Limb (tissue), 2 donors: ENCODE data around the gene MS4A7.

ENCODE experiments used
- DNase-seq, 2 donors: peaks; one replicate each; pipeline ENCODE4 v3.0.0-alpha.2; 2016; ENCODE audit errors: extremely low spot score in 2 of 2

The MS4A7 gene

GRCh38 chr11:60370811-60371298 is 7.5 kb upstream of the MS4A7 start:
- no peak for DNase-seq

- no peak for DNase-seq
Observed at GRCh38 chr11:60371386-60371785, 6.9 kb upstream of the MS4A7 start.

- DNase-seq = no peak
Observed at GRCh38 chr11:60371854-60372253, 6.5 kb upstream of the MS4A7 start.

- no peak for DNase-seq
Observed at GRCh38 chr11:60372767-60373166, 5.6 kb upstream of the MS4A7 start.

- no peak for DNase-seq
Observed at GRCh38 chr11:60375316-60375715, 3.0 kb upstream of the MS4A7 start.

GRCh38 chr11:60376601-60377000 is 1.7 kb upstream of the MS4A7 start:
- no peak for DNase-seq

- DNase-seq = no peak
Observed at GRCh38 chr11:60377401-60378136, 763 bp upstream of the MS4A7 start.

GRCh38 chr11:60389279-60389910 is 11.1 kb downstream of the MS4A7 start:
- DNase-seq = no peak

- no peak for DNase-seq
Observed at GRCh38 chr11:60390419-60390818, 12.1 kb downstream of the MS4A7 start.

- no peak for DNase-seq
Observed at GRCh38 chr11:60392361-60392760, 14.0 kb downstream of the MS4A7 start.

- DNase-seq = no peak
Observed at GRCh38 chr11:60393016-60393415, 14.7 kb downstream of the MS4A7 start.

- no peak for DNase-seq
Observed at GRCh38 chr11:60394666-60395380, 16.5 kb downstream of the MS4A7 start.

- DNase-seq = no peak
Observed at GRCh38 chr11:60396382-60396781, 18.1 kb downstream of the MS4A7 start, which contains the start of gene MS4A14. MS4A14 (plus strand) TSS chr11:60396459; CDS start chr11:60396579, 120 bp downstream.

- no peak for DNase-seq
Observed at GRCh38 chr11:60396799-60397198, 18.5 kb downstream of the MS4A7 start.

- no peak for DNase-seq
Observed at GRCh38 chr11:60420015-60420414, 41.7 kb downstream of the MS4A7 start.

- DNase-seq = no peak
Observed at GRCh38 chr11:60422609-60423008, 44.3 kb downstream of the MS4A7 start.

- no peak for DNase-seq
Observed at GRCh38 chr11:60428517-60428916, 50.2 kb downstream of the MS4A7 start.

- no peak for DNase-seq
Observed at GRCh38 chr11:60429272-60429671, 50.9 kb downstream of the MS4A7 start, which contains the start of gene MS4A5. MS4A5 (plus strand) TSS chr11:60429572; CDS start chr11:60429675, 103 bp downstream.

GRCh38 chr11:60431251-60431650 is 52.9 kb downstream of the MS4A7 start:
- no peak for DNase-seq

- DNase-seq = no peak
Observed at GRCh38 chr11:60433401-60433800, 55.1 kb downstream of the MS4A7 start.
